OCI-LY7 (cell line): ENCODE results near the gene ATG4C. TPM values are rescaled to one million over a fixed set of nuclear protein-coding genes. Genes with fewer than 3 reads are reported as not detected.
"Not testable (repeated sequence)": the region's sequence is repeated elsewhere in the genome, so short reads cannot be mapped to it uniquely, and the experiment has no call there.

Source experiments
- BruUV-seq: library from RNA; stranded (reverse); fragments of 400-500 nt; replicated peaks from 2 replicates; lab custom pipeline; 2021; lab: Mats Ljungman, UMichigan
- CTCF ChIA-PET: fragments of 300-600 bp; sonication (Branson Sonifier 250); formaldehyde crosslinking; loops from one replicate; lab custom pipeline; 2022; ENCODE audit warnings: antibody characterized with exemption; ENCODE audit not compliant: unreplicated experiment; lab: Charles Lee
- POLR2A ChIA-PET: fragments of 300-600 bp; sonication (Branson Sonifier 250); formaldehyde crosslinking; loops from one replicate; lab custom pipeline; 2022; ENCODE audit warnings: antibody characterized with exemption; lab: Charles Lee
- DNase-seq: peaks from one replicate; pipeline ENCODE4 v3.0.0-alpha.2; 2015; ENCODE audit warnings: low spot score
- H2AFZ ChIP-seq: fragments of 200-600 bp; sonication (generic), shearing (Covaris generic); 2 replicates; pipeline ENCODE4 v1.6.1; 2014; ENCODE audit warnings: mild to moderate bottlenecking, antibody characterized with exemption, low read length, moderate library complexity
- H3K27ac ChIP-seq: fragments of 200-600 bp; sonication (generic); 2 replicates; pipeline ENCODE4 v1.5.1; 2014; ENCODE audit warnings: mixed run types, low read depth, mild to moderate bottlenecking, moderate library complexity, low read length, inconsistent platforms; ENCODE audit not compliant: poor library complexity, severe bottlenecking
- H3K36me3 ChIP-seq: fragments of 200-600 bp; sonication (generic); 2 replicates; pipeline ENCODE4 v1.6.1; 2014; ENCODE audit warnings: mild to moderate bottlenecking, antibody characterized with exemption, low read length, moderate library complexity, mixed read lengths; ENCODE audit not compliant: insufficient read depth
- H3K4me1 ChIP-seq: fragments of 200-600 bp; sonication (generic); 2 replicates; pipeline ENCODE4 v1.5.1; 2014; ENCODE audit warnings: mild to moderate bottlenecking, low read length; ENCODE audit not compliant: insufficient read depth, poor library complexity, severe bottlenecking
- H3K4me2 ChIP-seq: fragments of 200-600 bp; sonication (generic); 2 replicates; pipeline ENCODE4 v1.6.1; 2014; ENCODE audit warnings: mild to moderate bottlenecking, low read length
- H3K4me3 ChIP-seq: fragments of 200-600 bp; sonication (generic); 2 replicates; pipeline ENCODE4 v1.5.1; 2014; ENCODE audit warnings: mild to moderate bottlenecking, low read depth, low read length; ENCODE audit not compliant: poor library complexity, severe bottlenecking
- H3K79me2 ChIP-seq: fragments of 200-600 bp; sonication (generic); 2 replicates; pipeline ENCODE4 v1.6.1; 2016; ENCODE audit warnings: low read depth, mild to moderate bottlenecking, low read length, moderate library complexity, mixed read lengths; ENCODE audit not compliant: insufficient read depth
- H3K9me2 ChIP-seq: fragments of 200-600 bp; sonication (generic); 2 replicates; pipeline ENCODE4 v1.6.1; 2016; ENCODE audit warnings: mild to moderate bottlenecking, low read length, mixed read lengths; ENCODE audit not compliant: insufficient read depth
- H3K9me3 ChIP-seq: fragments of 200-600 bp; sonication (generic); 2 replicates; pipeline ENCODE4 v1.6.1; 2014; ENCODE audit warnings: mild to moderate bottlenecking, mixed run types, low read length, mixed read lengths
- H4K20me1 ChIP-seq: fragments of 200-600 bp; sonication (generic); 2 replicates; pipeline ENCODE4 v1.6.1; 2014; ENCODE audit warnings: mild to moderate bottlenecking, antibody characterized with exemption, low read length, moderate library complexity, mixed read lengths; ENCODE audit not compliant: insufficient read depth
- EZH2phosphoT487 ChIP-seq: fragments of 200-600 bp; sonication (generic); IDR thresholded peaks from 2 replicates; pipeline ENCODE4 v1.6.1; 2018; ENCODE audit warnings: low read depth, borderline replicate concordance, mild to moderate bottlenecking, mixed run types, antibody characterized with exemption, low read length, moderate library complexity, mixed read lengths
- intact Hi-C: fragments of 100-400 bp; cut with micrococcal nuclease; formaldehyde crosslinking; loops from one replicate; pipeline ENCODE4 v1.10.0; 2022; ENCODE audit not compliant: unreplicated experiment
- total RNA-seq, 2 experiments: library from RNA; depleted of rRNA in 1 of 2; stranded (reverse); fragments of >200 nt in 1 of 2; shearing (Covaris generic) in 1 of 2; gene quantifications; 2 replicates each; pipeline ENCODE4 v1.2.3, GENCODE V29; 2014 to 2022
- TF ChIP-seq, protein P1 (sequence below): fragments of 200-600 bp; sonication (generic); conservative IDR thresholded peaks from 2 replicates; pipeline ENCODE4 v1.5.1; 2014; ENCODE audit warnings: mild to moderate bottlenecking, antibody characterized with exemption, low read length, moderate library complexity, mixed read lengths

The ATG4C gene
- total RNA-seq, 2 experiments from 2014 or later: 7.3 to 15.2 TPM

DNA sequence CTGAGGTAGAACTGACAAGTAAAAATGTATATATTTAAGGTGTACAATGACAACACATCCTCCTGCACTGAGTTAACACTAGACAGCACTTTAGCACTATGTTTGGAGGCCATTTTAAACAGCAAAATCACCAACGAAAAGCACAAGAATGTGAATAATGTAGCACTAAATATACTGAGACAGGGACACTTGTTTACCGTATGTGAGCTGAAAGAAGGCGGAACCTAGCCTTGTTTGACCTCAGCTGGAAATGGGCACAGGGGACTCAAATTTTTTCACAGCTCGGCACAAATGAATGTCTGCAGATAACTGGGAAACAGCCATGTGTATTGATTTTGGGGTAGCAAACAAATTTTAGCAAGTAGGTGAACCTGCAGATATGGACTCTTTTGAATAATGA, 18.0 kb upstream of the ATG4C start:
- no TSS peak for BruUV-seq
- H3K4me3 ChIP-seq: no peak overlapping the region
- CTCF ChIA-PET: no interaction called here
- DNase-seq: no peak
- H3K9me2 ChIP-seq: no peaks in the 10 kb centered on the region
- intact Hi-C loops: no loop called here
- H3K79me2 ChIP-seq: no peaks in the 10 kb centered on the region
- no peak overlapping the region for H3K4me2 ChIP-seq
- no peaks in the 10 kb centered on the region for H4K20me1 ChIP-seq
- H2AFZ ChIP-seq: no peak overlapping the region
- H3K27ac ChIP-seq: no peak overlapping the region
- no peaks in the 10 kb centered on the region for H3K9me3 ChIP-seq
- no peaks in the 10 kb centered on the region for H3K36me3 ChIP-seq
- H3K4me1 ChIP-seq: no peaks in the 10 kb centered on the region
- POLR2A ChIA-PET: interaction anchor here (0.6 kb wide), 1 partner anchor 30 kb away, joined by 3 read pairs; no protein-coding TSS in a partner anchor
- TF ChIP-seq, protein P1, sequence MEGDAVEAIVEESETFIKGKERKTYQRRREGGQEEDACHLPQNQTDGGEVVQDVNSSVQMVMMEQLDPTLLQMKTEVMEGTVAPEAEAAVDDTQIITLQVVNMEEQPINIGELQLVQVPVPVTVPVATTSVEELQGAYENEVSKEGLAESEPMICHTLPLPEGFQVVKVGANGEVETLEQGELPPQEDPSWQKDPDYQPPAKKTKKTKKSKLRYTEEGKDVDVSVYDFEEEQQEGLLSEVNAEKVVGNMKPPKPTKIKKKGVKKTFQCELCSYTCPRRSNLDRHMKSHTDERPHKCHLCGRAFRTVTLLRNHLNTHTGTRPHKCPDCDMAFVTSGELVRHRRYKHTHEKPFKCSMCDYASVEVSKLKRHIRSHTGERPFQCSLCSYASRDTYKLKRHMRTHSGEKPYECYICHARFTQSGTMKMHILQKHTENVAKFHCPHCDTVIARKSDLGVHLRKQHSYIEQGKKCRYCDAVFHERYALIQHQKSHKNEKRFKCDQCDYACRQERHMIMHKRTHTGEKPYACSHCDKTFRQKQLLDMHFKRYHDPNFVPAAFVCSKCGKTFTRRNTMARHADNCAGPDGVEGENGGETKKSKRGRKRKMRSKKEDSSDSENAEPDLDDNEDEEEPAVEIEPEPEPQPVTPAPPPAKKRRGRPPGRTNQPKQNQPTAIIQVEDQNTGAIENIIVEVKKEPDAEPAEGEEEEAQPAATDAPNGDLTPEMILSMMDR: no peak
- no peak for TF ChIP-seq EZH2phosphoT487

DNA sequence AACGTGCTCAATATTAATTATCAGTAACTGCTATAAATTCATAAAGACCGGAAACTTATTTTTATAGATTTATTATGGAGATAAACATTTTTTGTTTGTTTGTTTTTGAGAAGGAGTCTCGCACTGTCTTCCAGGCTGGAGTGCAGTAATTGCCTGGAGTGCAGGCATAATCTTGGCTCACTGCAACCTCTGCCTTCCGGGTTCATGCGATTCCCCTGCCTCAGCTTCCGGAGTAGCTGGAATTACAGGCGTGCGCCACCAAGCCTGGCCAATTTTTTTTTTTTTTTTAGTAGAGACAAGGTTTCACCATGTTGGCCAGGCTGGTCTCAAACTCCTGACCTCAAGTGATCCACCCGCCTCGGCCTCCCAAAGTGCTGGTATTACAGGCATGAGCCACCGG, 15.4 kb upstream of the ATG4C start:
- H3K4me1 ChIP-seq, H3K4me2 ChIP-seq, H3K79me2 ChIP-seq, DNase-seq, H2AFZ ChIP-seq, H3K4me3 ChIP-seq, CTCF ChIA-PET, H4K20me1 ChIP-seq, intact Hi-C loops, H3K27ac ChIP-seq, H3K9me3 ChIP-seq, H3K36me3 ChIP-seq, H3K9me2 ChIP-seq, BruUV-seq: not testable (repeated sequence)
- POLR2A ChIA-PET: interaction anchor here (0.7 kb wide), 2 partner anchors 13 to 267 kb away, joined by 3 to 4 read pairs; no protein-coding TSS in a partner anchor

DNA sequence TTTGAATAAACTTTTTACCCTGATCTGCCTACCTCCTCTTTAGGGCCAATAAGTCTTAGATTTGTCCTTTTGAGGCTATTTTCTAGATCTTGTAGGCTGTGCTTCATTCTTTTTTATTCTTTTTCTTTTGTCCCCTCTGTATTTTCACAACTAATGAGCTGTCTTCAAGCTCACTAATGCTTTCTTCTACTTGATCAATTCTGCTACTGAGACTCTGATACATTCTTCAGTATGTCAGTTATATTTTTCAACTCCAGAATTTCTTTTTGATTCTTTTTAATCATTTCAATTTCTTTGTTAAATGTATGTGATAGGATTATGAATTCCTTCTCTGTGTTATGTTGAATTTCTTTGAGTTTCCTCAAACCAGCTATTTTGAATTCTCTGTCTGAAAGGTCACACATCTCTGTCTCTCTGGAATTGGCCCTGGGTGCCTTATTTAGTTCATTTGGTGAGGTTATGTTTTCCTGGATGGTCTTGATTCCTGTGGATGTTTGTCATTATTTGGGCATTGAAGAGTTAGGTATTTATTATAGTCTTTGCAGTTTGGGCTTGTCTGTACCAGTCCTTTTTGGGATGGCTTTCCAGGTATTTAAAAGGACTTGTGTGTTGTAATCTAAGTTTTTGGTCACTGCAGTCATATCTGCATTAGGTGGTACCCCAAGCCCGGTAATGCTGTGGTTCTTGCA, 11.2 kb upstream of the ATG4C start:
- Histone ChIP-seq H3K4me1 (no peaks in the 10 kb centered on the region), H3K36me3 (no peaks in the 10 kb centered on the region), H3K9me3 (no peaks in the 10 kb centered on the region), H4K20me1 (no peaks in the 10 kb centered on the region), H3K9me2 (no peaks in the 10 kb centered on the region), H3K79me2 (no peaks in the 10 kb centered on the region), H2AFZ (no peak overlapping the region), H3K4me2 (no peak overlapping the region), H3K27ac (no peak overlapping the region), H3K4me3 (no peak overlapping the region)
- BruUV-seq: no TSS peak
- ChIA-PET CTCF (no interaction called here), POLR2A (interaction anchor here (1.6 kb wide), 1 partner anchor 28 kb away, joined by 3 read pairs; no protein-coding TSS in a partner anchor)
- intact Hi-C loops: no loop called here
- TF ChIP-seq, protein P1: no peak
- no peak for TF ChIP-seq EZH2phosphoT487
- DNase-seq: no peak
